K562 (cell line): ENCODE measurements around the gene FAM107B. TPM values are rescaled to one million over a fixed set of nuclear protein-coding genes. Genes with fewer than 3 reads are reported as not detected.

Experiments used
- ATAC-seq: fragments of 200-7000 bp; cut with Tn5 transposase; 3 replicates; pipeline ENCODE4 v1.9.1; 2020; ENCODE audit warnings: moderate library complexity
- BruUV-seq: library from RNA; stranded (reverse); fragments of 400-500 nt; replicated peaks from 2 replicates; lab custom pipeline; 2021; lab: Mats Ljungman, UMichigan
- CTCF ChIA-PET: fragments of 300-600 bp; formaldehyde crosslinking; extraction: SDS; loops from one replicate; lab custom pipeline; 2021; ENCODE audit warnings: low intra/inter-chr PET ratio; lab: Yijun Ruan, JAX
- POLR2A ChIA-PET: fragments of 300-600, 350-650 bp; sonication (Branson Sonifier 250); formaldehyde crosslinking; extraction: SDS; loops from one replicate; lab custom pipeline; 2021; ENCODE audit warnings: antibody characterized with exemption, inconsistent platforms; lab: Yijun Ruan, JAX
- DNase-seq, 4 experiments: peaks; one replicate each; pipeline versions ENCODE4 v3.0.0 to v3.0.0-alpha.2; 2011 to 2018; ENCODE audit warnings: low spot score in 3 of 4, mixed read lengths in 3 of 4; ENCODE audit errors: extremely low read depth in 1 of 4
- FAIRE-seq: peaks from 2 replicates; lab custom pipeline; 2011; peaks lifted over from hg19 to GRCh38; lab: Jason Lieb, UNC
- H2AFZ ChIP-seq: 2 replicates; pipeline ENCODE4 v1.6.0; 2011; ENCODE audit warnings: low read depth, low read length, control low read depth, inconsistent platforms
- H3K27ac ChIP-seq: fragments of 200-600 bp; 3 replicates; pipeline ENCODE4 v1.8.0; 2011; ENCODE audit warnings: low read depth, mild to moderate bottlenecking, control low read depth, inconsistent platforms, low read length, moderate library complexity, mixed read lengths; ENCODE audit errors: extremely low read depth
- H3K27me3 ChIP-seq, 2 experiments: fragments of 300-600 bp in 1 of 2; 2 replicates in 1 of 2; 3 replicates in 1 of 2; pipeline versions ENCODE4 v1.6.0 to v1.8.0; 2011; ENCODE audit warnings: inconsistent platforms in 2 of 2, low read length in 2 of 2, mild to moderate bottlenecking in 1 of 2, mixed read lengths in 1 of 2, moderate library complexity in 1 of 2; ENCODE audit not compliant: control insufficient read depth in 2 of 2, insufficient read depth in 2 of 2
- H3K36me3 ChIP-seq: fragments of 300-600 bp; 3 replicates; pipeline ENCODE4 v1.8.0; 2011; ENCODE audit warnings: mild to moderate bottlenecking, low read length, inconsistent platforms; ENCODE audit not compliant: control insufficient read depth, insufficient read depth
- H3K4me1 ChIP-seq, 2 experiments: fragments of 200-600 bp in 1 of 2; replicated peaks in 1 of 2; 2 replicates in 1 of 2; 3 replicates in 1 of 2; pipeline versions ENCODE4 v1.5.1 to v1.8.0; 2011; ENCODE audit warnings: inconsistent platforms in 2 of 2, low read length in 2 of 2, mild to moderate bottlenecking in 1 of 2, mixed read lengths in 1 of 2, moderate library complexity in 1 of 2; ENCODE audit not compliant: control insufficient read depth in 2 of 2, insufficient read depth in 2 of 2
- H3K4me2 ChIP-seq: 2 replicates; pipeline ENCODE4 v1.6.1; 2011; ENCODE audit warnings: low read length, control low read depth, inconsistent platforms, mixed read lengths; ENCODE audit not compliant: insufficient read depth
- H3K4me3 ChIP-seq: fragments of 200-600 bp; sonication (generic), shearing (Covaris generic); 2 replicates; pipeline ENCODE4 v1.5.1; 2016; ENCODE audit warnings: control low read depth, inconsistent platforms
- H3K79me2 ChIP-seq: fragments of 200-600 bp; 3 replicates; pipeline ENCODE4 v1.8.0; 2011; ENCODE audit warnings: low read length, inconsistent platforms; ENCODE audit not compliant: control insufficient read depth, insufficient read depth
- H3K9ac ChIP-seq, 2 experiments: 2 replicates each; pipeline versions ENCODE4 v1.6.0 to v1.6.1; 2011; ENCODE audit warnings: low read depth in 2 of 2, low read length in 2 of 2, control low read depth in 1 of 2, inconsistent platforms in 1 of 2, mild to moderate bottlenecking in 1 of 2, mixed read lengths in 1 of 2; ENCODE audit not compliant: insufficient read depth in 1 of 2
- H3K9me1 ChIP-seq: one replicate; pipeline ENCODE4 v1.6.0; 2011; ENCODE audit warnings: inconsistent platforms, mild to moderate bottlenecking, low read length, moderate library complexity; ENCODE audit not compliant: control insufficient read depth, insufficient read depth
- H3K9me3 ChIP-seq: replicated peaks from 2 replicates; pipeline ENCODE4 v1.5.1; 2011; ENCODE audit warnings: low read depth, low read length, inconsistent platforms; ENCODE audit not compliant: control insufficient read depth, insufficient read depth
- H4K20me1 ChIP-seq: replicated peaks from 2 replicates; pipeline ENCODE4 v1.6.1; 2011; ENCODE audit warnings: low read length, inconsistent platforms, mixed read lengths; ENCODE audit not compliant: control insufficient read depth, insufficient read depth
- ARID2 ChIP-seq: fragments of 450-650 bp; IDR thresholded peaks from 2 replicates; pipeline ENCODE4 v1.6.1; 2017; ENCODE audit warnings: antibody characterized with exemption, mild to moderate bottlenecking
- HIVEP1 ChIP-seq: fragments of 250-450 bp; sonication (Bioruptor Pico); IDR thresholded peaks from 2 replicates; pipeline ENCODE4 v1.4.0; 2020; ENCODE audit warnings: mild to moderate bottlenecking
- MAFG ChIP-seq: fragments of 450-650 bp; conservative IDR thresholded peaks from 2 replicates; pipeline ENCODE4 v1.6.1; 2016; ENCODE audit warnings: missing genetic modification characterization, missing compliant biosample characterization
- PRPF4 ChIP-seq: fragments of 200-400 bp; formaldehyde crosslinking; IDR thresholded peaks from one replicate; pipeline ENCODE4 v1.6.1; 2017; ENCODE audit warnings: low read length, low read depth, mild to moderate bottlenecking; ENCODE audit not compliant: insufficient read depth, poor library complexity, severe bottlenecking
- SMAD2 ChIP-seq: fragments of 150-350 bp; IDR thresholded peaks from 2 replicates; pipeline ENCODE4 v1.6.1; 2014; ENCODE audit warnings: low read depth, mild to moderate bottlenecking, low read length
- ZFX ChIP-seq: sonication (generic); formaldehyde crosslinking; IDR thresholded peaks from 2 replicates; pipeline ENCODE4 v1.8.0; 2022; ENCODE audit warnings: mild to moderate bottlenecking, missing genetic modification reagents, moderate library complexity
- ZNF274 ChIP-seq: IDR thresholded peaks from 2 replicates; pipeline ENCODE4 v1.6.1; 2011; ENCODE audit warnings: low read depth, mild to moderate bottlenecking, low read length, moderate library complexity, borderline replicate concordance
- ZNF445 ChIP-seq: fragments of 250-450 bp; sonication (Bioruptor Pico); IDR thresholded peaks from 2 replicates; pipeline ENCODE4 v1.4.0; 2020; ENCODE audit warnings: low read depth, mild to moderate bottlenecking, moderate library complexity
- WGBS: fragments of 100-300 bp; shearing (Covaris generic); methylation state at CpG from one replicate; pipeline ENCODE4 v1.1.6; 2016; ENCODE audit warnings: low coverage, mixed read lengths; ENCODE audit not compliant: insufficient coverage; ENCODE audit errors: missing lambda C conversion rate; 5-methylcytosine and 5-hydroxymethylcytosine counted together
- in situ Hi-C: fragments of 300-500 bp; cut with MboI; formaldehyde crosslinking; loops from 4 replicates; pipeline ENCODE4 v1.15.0; 2018; ENCODE audit warnings: inconsistent platforms, mixed read lengths
- intact Hi-C: fragments of 100-400 bp; cut with micrococcal nuclease; formaldehyde crosslinking; loops from 2 replicates; pipeline ENCODE4 v1.14.2; 2022
- polyA plus RNA-seq, 8 experiments: library from polyadenylated mRNA; depleted of rRNA in 4 of 8; stranded (reverse) in 5 of 8; unstranded in 3 of 8; fragments of >200 nt; fragmentation: Nextera tagmentation in 2 of 8; fragmentation: Illumina TruSeq in 1 of 8; extraction: Ambion mirVana in 2 of 8; extraction: Trizol in 1 of 8; gene quantifications; 2 replicates each; pipeline versions ENCODE4 v1.2.1 to v1.2.3, GENCODE V29; 2011 to 2014; ENCODE audit warnings: inconsistent platforms in 1 of 8, missing spikeins in 1 of 8
- total RNA-seq, 7 experiments: library from RNA; depleted of rRNA in 6 of 7; stranded (reverse); fragments of >200 nt in 6 of 7; fragmentation: Illumina TruSeq in 2 of 7; extraction: Trizol in 2 of 7; gene quantifications; 2 replicates each; pipeline versions ENCODE4 v1.2.1 to v1.2.3, GENCODE V29; 2011 to 2021; ENCODE audit warnings: low replicate concordance in 1 of 7
- TF ChIP-seq, protein P1 (sequence below): fragments of 450-650 bp; IDR thresholded peaks from 2 replicates; pipeline ENCODE4 v1.6.1; 2017; ENCODE audit warnings: antibody characterized with exemption
- TF ChIP-seq, protein P2 (sequence below): IDR thresholded peaks from 2 replicates; pipeline ENCODE4 v1.6.1; 2012; ENCODE audit warnings: low read depth, low read length, improper control_type of control experiment, borderline replicate concordance
- TF ChIP-seq, protein P3 (sequence below): fragments of 450-650 bp; IDR thresholded peaks from 2 replicates; pipeline ENCODE4 v1.6.1; 2016; ENCODE audit warnings: mild to moderate bottlenecking
- TF ChIP-seq, protein P4 (sequence below): sonication (generic); formaldehyde crosslinking; IDR thresholded peaks from 2 replicates; pipeline ENCODE4 v1.5.0; 2020; ENCODE audit warnings: missing genetic modification reagents
- TF ChIP-seq, protein P5 (sequence below): fragments of 450-650 bp; IDR thresholded peaks from 2 replicates; pipeline ENCODE4 v1.6.1; 2014; ENCODE audit warnings: low read depth, mild to moderate bottlenecking, moderate library complexity, borderline replicate concordance

The FAM107B gene
- total and polyA plus RNA-seq, 9 of the 15 experiments (the other 6 are each of a cell fraction or from before 2014, with no cell fraction given) = 0.40 to 2.8 (median 1.4) TPM

DNA sequence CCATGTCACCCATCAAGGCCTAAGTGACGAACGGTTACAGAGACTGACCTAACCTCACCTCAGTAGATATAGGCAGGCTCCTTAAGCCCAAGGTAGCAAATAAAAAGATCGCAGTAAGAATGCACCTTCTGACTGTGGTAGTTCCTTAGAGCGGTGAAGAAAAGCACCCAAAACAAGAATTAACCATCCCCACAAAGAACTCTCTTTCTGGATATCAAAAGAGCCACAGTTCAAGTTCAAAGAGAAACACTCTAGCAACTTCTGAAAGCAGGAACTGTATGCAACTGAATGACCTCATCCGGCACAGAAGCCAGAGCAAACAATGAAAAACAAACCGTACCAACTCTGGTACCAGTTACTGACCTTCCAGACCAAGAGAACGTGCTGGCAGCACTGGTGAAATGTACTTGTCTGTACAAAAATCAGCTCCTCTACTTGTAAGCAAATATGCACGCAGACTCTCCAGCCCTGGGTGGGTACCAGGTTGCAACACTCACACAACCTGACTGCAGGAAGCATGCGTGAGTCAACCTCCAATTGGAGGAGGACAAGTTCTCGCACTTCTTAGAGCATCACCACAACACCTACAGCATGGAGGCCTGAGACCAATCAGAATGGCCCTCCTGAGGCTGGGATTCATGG lies 202.7 kb downstream of the FAM107B start:
- Histone ChIP-seq H3K4me1 (no peaks in the 10 kb centered on the region), H3K9me3 (no peaks in the 10 kb centered on the region), H3K4me2 (no peak overlapping the region), H3K27ac (no peak overlapping the region), H4K20me1 (no peaks in the 10 kb centered on the region), H3K9ac (no peak overlapping the region), H3K27me3 (peaks cover 2 to 16% of the 10 kb centered on the region in 2 experiments; a peak in 3 of 5 replicates), H3K79me2 (no peaks in the 10 kb centered on the region), H3K4me3 (no peak overlapping the region), H3K36me3 (no peaks in the 10 kb centered on the region), H2AFZ (no peak overlapping the region), H3K9me1 (no peaks in the 10 kb centered on the region)
- intact Hi-C loops = no loop called here
- FAIRE-seq = no peak
- ChIA-PET POLR2A (no interaction called here), CTCF (interaction anchor here (0.7 kb wide), 1 partner anchor 25 kb away, joined by 4 read pairs; no protein-coding TSS in a partner anchor)
- no peak for DNase-seq
- in situ Hi-C loops = no loop called here
- WGBS = 2% methylated on average over 10 of the region's 10 CpGs
- BruUV-seq = no TSS peak
- no peak for ATAC-seq
- TF ChIP-seq ZNF274 = no peak
- no peak for TF ChIP-seq ZNF445 (CRISPR knock-in tag)
- no peak for TF ChIP-seq ZFX (CRISPR knock-in tag)
- no peak for TF ChIP-seq ARID2
- TF ChIP-seq, protein P1, sequence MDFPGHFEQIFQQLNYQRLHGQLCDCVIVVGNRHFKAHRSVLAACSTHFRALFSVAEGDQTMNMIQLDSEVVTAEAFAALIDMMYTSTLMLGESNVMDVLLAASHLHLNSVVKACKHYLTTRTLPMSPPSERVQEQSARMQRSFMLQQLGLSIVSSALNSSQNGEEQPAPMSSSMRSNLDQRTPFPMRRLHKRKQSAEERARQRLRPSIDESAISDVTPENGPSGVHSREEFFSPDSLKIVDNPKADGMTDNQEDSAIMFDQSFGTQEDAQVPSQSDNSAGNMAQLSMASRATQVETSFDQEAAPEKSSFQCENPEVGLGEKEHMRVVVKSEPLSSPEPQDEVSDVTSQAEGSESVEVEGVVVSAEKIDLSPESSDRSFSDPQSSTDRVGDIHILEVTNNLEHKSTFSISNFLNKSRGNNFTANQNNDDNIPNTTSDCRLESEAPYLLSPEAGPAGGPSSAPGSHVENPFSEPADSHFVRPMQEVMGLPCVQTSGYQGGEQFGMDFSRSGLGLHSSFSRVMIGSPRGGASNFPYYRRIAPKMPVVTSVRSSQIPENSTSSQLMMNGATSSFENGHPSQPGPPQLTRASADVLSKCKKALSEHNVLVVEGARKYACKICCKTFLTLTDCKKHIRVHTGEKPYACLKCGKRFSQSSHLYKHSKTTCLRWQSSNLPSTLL = no peak
- TF ChIP-seq, protein P2, sequence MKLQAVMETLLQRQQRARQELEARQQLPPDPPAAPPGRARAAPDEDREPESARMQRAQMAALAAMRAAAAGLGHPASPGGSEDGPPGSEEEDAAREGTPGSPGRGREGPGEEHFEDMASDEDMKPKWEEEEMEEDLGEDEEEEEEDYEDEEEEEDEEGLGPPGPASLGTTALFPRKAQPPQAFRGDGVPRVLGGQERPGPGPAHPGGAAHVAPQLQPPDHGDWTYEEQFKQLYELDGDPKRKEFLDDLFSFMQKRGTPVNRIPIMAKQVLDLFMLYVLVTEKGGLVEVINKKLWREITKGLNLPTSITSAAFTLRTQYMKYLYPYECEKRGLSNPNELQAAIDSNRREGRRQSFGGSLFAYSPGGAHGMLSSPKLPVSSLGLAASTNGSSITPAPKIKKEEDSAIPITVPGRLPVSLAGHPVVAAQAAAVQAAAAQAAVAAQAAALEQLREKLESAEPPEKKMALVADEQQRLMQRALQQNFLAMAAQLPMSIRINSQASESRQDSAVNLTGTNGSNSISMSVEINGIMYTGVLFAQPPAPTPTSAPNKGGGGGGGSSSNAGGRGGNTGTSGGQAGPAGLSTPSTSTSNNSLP = no peak
- TF ChIP-seq, protein P3, sequence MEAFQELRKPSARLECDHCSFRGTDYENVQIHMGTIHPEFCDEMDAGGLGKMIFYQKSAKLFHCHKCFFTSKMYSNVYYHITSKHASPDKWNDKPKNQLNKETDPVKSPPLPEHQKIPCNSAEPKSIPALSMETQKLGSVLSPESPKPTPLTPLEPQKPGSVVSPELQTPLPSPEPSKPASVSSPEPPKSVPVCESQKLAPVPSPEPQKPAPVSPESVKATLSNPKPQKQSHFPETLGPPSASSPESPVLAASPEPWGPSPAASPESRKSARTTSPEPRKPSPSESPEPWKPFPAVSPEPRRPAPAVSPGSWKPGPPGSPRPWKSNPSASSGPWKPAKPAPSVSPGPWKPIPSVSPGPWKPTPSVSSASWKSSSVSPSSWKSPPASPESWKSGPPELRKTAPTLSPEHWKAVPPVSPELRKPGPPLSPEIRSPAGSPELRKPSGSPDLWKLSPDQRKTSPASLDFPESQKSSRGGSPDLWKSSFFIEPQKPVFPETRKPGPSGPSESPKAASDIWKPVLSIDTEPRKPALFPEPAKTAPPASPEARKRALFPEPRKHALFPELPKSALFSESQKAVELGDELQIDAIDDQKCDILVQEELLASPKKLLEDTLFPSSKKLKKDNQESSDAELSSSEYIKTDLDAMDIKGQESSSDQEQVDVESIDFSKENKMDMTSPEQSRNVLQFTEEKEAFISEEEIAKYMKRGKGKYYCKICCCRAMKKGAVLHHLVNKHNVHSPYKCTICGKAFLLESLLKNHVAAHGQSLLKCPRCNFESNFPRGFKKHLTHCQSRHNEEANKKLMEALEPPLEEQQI = no peak
- TF ChIP-seq, protein P4, sequence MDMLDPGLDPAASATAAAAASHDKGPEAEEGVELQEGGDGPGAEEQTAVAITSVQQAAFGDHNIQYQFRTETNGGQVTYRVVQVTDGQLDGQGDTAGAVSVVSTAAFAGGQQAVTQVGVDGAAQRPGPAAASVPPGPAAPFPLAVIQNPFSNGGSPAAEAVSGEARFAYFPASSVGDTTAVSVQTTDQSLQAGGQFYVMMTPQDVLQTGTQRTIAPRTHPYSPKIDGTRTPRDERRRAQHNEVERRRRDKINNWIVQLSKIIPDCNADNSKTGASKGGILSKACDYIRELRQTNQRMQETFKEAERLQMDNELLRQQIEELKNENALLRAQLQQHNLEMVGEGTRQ (CRISPR knock-in tag) = no peak
- TF ChIP-seq SMAD2 = no peak
- TF ChIP-seq, protein P5, sequence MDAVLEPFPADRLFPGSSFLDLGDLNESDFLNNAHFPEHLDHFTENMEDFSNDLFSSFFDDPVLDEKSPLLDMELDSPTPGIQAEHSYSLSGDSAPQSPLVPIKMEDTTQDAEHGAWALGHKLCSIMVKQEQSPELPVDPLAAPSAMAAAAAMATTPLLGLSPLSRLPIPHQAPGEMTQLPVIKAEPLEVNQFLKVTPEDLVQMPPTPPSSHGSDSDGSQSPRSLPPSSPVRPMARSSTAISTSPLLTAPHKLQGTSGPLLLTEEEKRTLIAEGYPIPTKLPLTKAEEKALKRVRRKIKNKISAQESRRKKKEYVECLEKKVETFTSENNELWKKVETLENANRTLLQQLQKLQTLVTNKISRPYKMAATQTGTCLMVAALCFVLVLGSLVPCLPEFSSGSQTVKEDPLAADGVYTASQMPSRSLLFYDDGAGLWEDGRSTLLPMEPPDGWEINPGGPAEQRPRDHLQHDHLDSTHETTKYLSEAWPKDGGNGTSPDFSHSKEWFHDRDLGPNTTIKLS = no peak
- TF ChIP-seq PRPF4 = no peak
- TF ChIP-seq MAFG = no peak
- TF ChIP-seq HIVEP1 = no peak
